ENCODE measurements around the gene ARID2.

The ARID2 gene

GRCh38 chr12:45872446-45872845 lies 142.9 kb downstream of the ARID2 start:
- no peak for DNase-seq

GRCh38 chr12:45877069-45877468 lies 147.6 kb downstream of the ARID2 start:
- DNase-seq, result no peak

GRCh38 chr12:45878630-45879255 lies 149.2 kb downstream of the ARID2 start:
- DNase-seq, result no peak

GRCh38 chr12:45879363-45879895 lies 149.9 kb downstream of the ARID2 start:
- DNase-seq, result no peak

GRCh38 chr12:45880533-45880932 lies 151.0 kb downstream of the ARID2 start:
- DNase-seq, result no peak

- DNase-seq, result no peak
Observed at GRCh38 chr12:45883187-45883586, 153.7 kb downstream of the ARID2 start.

- no peak for DNase-seq
Observed at GRCh38 chr12:45886685-45887084, 157.2 kb downstream of the ARID2 start.

GRCh38 chr12:45887544-45887943 lies 158.0 kb downstream of the ARID2 start:
- DNase-seq, result no peak

- no peak for DNase-seq
Observed at GRCh38 chr12:45890276-45890675, 160.8 kb downstream of the ARID2 start.

- DNase-seq, result no peak
Observed at GRCh38 chr12:45893240-45893639, 163.7 kb downstream of the ARID2 start.

- no peak for DNase-seq
Observed at GRCh38 chr12:45895961-45896360, 166.5 kb downstream of the ARID2 start.

- no peak for DNase-seq
Observed at GRCh38 chr12:45898094-45898493, 168.6 kb downstream of the ARID2 start.

- no peak for DNase-seq
Observed at GRCh38 chr12:45907955-45908354, 178.4 kb downstream of the ARID2 start.

- DNase-seq, result no peak
Observed at GRCh38 chr12:45909041-45909713, 179.7 kb downstream of the ARID2 start.

- no peak for DNase-seq
Observed at GRCh38 chr12:45912774-45913173, 183.3 kb downstream of the ARID2 start.

GRCh38 chr12:45913631-45914030 lies 184.1 kb downstream of the ARID2 start:
- DNase-seq, result no peak

- no peak for DNase-seq
Observed at GRCh38 chr12:45914090-45914489, 184.6 kb downstream of the ARID2 start.

GRCh38 chr12:45915405-45915804 lies 185.9 kb downstream of the ARID2 start:
- no peak for DNase-seq

GRCh38 chr12:45918818-45919217 lies 189.3 kb downstream of the ARID2 start:
- DNase-seq, result no peak

GRCh38 chr12:45928309-45928708 lies 198.8 kb downstream of the ARID2 start:
- DNase-seq, result no peak

GRCh38 chr12:45930369-45930768 lies 200.9 kb downstream of the ARID2 start:
- DNase-seq, result no peak

- no peak for DNase-seq
Observed at GRCh38 chr12:45933504-45933903, 204.0 kb downstream of the ARID2 start.

GRCh38 chr12:45934956-45935355 lies 205.4 kb downstream of the ARID2 start:
- no peak for DNase-seq

- DNase-seq, result no peak
Observed at GRCh38 chr12:45938566-45938965, 209.1 kb downstream of the ARID2 start.

GRCh38 chr12:45939759-45940158 lies 210.3 kb downstream of the ARID2 start:
- DNase-seq, result no peak
